Ovary (tissue), 9 donors: ENCODE results near the gene PSMG3. TPM values are rescaled to one million over a fixed set of nuclear protein-coding genes. Genes with fewer than 3 reads are reported as not detected.

Experiments
- DNase-seq, 5 donors: peaks; one replicate each; pipeline ENCODE4 v3.0.0-alpha.2; 2019 to 2020
- H3K27ac ChIP-seq, 2 donors: fragments of 200-600 bp; one replicate each; pipeline versions ENCODE4 v1.5.1 to v1.8.0; 2019 to 2022
- H3K27me3 ChIP-seq: fragments of 200-600 bp; one replicate; pipeline ENCODE4 v1.8.0; 2022
- H3K36me3 ChIP-seq: fragments of 200-600 bp; sonication (generic); one replicate; pipeline ENCODE4 v1.5.1; 2019
- H3K4me1 ChIP-seq: one replicate; pipeline ENCODE4 v1.8.1; 2013; ENCODE audit warnings: mild to moderate bottlenecking, moderate library complexity; ENCODE audit not compliant: insufficient read depth
- H3K4me3 ChIP-seq: fragments of 200-600 bp; sonication (generic); one replicate; pipeline ENCODE4 v1.5.1; 2017
- H3K9me3 ChIP-seq, 2 donors: fragments of 200-600 bp in 1 of 2; sonication (generic) in 1 of 2; one replicate each; pipeline versions ENCODE4 v1.5.1 to v1.8.1; 2013 to 2019; ENCODE audit warnings: mild to moderate bottlenecking in 1 of 2, moderate library complexity in 1 of 2
- CTCF ChIP-seq, 3 donors: fragments of 450-650 bp in 2 of 3; fragments of 200-600 bp in 1 of 3; IDR thresholded peaks; one replicate each; pipeline versions ENCODE4 v1.5.1 to v1.8.0; 2016 to 2022; ENCODE audit warnings: antibody characterized with exemption in 3 of 3, mild to moderate bottlenecking in 1 of 3
- EP300 ChIP-seq: sonication (generic); formaldehyde crosslinking; IDR thresholded peaks from one replicate; pipeline ENCODE4 v1.6.1; 2017; ENCODE audit warnings: antibody characterized with exemption
- POLR2A ChIP-seq: fragments of 450-650 bp; IDR thresholded peaks from one replicate; pipeline ENCODE4 v1.6.1; 2017; ENCODE audit warnings: antibody characterized with exemption, mild to moderate bottlenecking, moderate library complexity
- WGBS, 3 donors: extraction: QIAGEN DNeasy Blood & Tissue Kit in 1 of 3; methylation state at CpG; one replicate each; pipeline versions ENCODE4 v1.1.5 to v1.1.7; 2013 to 2017; 5-methylcytosine and 5-hydroxymethylcytosine counted together
- intact Hi-C, 4 donors: fragments of 100-400 bp; cut with DNase I; formaldehyde crosslinking; loops; one replicate each; pipeline versions ENCODE4 v1.11.0 to v1.15.1; 2022 to 2023
- polyA plus RNA-seq, 2 donors: library from polyadenylated mRNA; stranded (reverse); fragments of 200-250 nt in 1 of 2; fragments of 350-450 nt in 1 of 2; fragmentation: Illumina TruSeq in 1 of 2; extraction: RNeasy Lipid Tissue Mini Kit (QIAGEN cat#74804) in 1 of 2; gene quantifications; one replicate each; pipeline ENCODE4 v1.2.3, GENCODE V29; 2013 to 2014
- total RNA-seq, 7 donors: library from RNA; depleted of rRNA in 2 of 7; stranded (reverse); fragments of >200 nt in 2 of 7; fragmentation: NEBNext Ultra II Directional in 3 of 7; extraction: Animal tissue kit (Norgen Biotek cat#: 25700) in 3 of 7; gene quantifications; one replicate each; pipeline versions ENCODE4 v1.1.0 to v1.2.4, GENCODE V29; 2016 to 2023
- donor health status: DM: no; HTN: no; CAD: no; lungs with moderate emphysema.
- donor health status: DM: no; HTN: no; CAD: no.
- donor health status: Bipolar disorder and iron deficiency.
- donor health status: DM: yes; HTN: yes; CAD: no.
- donor health status: DM: no; HTN: no; CAD: no.
- donor health status: DM: yes; HTN: yes; CAD: no.

Gene PSMG3
- total and polyA plus RNA-seq, 9 donors: 12.7 to 34.5 (median 18.6) TPM

DNA sequence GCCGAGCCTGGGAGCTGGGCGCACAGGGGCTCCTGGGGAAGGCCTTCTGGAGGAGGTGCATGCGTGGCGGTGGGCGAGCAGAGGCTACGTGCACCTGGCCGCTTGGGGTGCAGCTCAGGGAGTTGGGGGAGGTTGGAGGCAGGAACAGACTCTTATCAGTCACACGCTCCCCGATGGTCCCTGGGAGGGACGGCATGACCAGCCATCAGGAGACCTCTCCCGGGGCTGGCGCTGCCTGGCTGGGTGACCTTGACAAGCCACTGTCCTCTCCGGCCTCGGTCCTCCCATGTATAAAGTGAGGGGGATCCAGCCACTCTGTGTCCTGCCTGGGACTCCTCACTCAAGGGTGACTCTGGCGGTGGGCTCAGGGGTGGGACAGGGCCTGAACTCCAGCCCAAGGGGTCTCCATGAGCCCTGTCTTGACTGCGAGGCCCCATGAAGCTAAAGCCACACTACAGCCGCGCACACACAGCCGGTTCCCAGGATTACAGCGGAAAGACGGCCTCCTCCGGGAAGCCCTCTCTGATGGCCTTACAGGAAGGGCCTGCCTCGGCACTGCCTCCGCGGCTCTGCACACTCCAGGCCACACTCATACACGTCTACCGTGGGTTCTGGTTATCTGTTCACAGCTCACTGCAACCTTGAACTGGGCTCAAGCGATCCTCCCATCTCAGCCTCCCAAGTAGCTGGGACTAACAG lies 16.2 kb downstream of the PSMG3 start:
- Histone ChIP-seq H3K4me1 (peaks cover 9% of the 10 kb centered on the region), H3K27me3 (no peaks in the 10 kb centered on the region), H3K27ac (no peak overlapping the region), H3K4me3 (no peak overlapping the region), H3K9me3 (no peaks in the 10 kb centered on the region), H3K36me3 (no peaks in the 10 kb centered on the region)
- no peak for DNase-seq
- TF ChIP-seq EP300 (no peak), CTCF (IDR thresholded peaks at IDR 0.05) (no peak), POLR2A (no peak)
- intact Hi-C loops: no loop called here
- WGBS, 3 donors: 70 to 77% (median 71%) methylated on average over 28 of the region's 28 CpGs

DNA sequence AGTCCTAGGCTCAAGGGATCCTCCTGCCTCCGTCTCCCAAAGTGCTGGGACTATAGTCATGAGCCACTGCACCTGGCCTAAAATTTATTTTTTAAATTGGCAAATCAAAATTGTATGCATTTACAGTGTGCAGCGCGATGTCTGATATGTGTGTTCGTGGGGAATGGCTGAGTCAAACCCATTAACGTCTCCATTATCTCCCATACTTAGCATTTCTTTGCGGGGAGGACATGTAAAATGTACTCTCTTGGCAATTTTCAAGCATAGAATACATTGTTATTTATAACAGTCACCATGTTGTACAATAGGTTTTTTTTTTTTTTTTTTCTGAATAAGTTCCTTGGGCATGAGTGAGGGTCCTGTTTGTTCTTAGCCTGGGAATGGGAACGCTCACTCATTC lies 17.6 kb downstream of the PSMG3 start:
- TF ChIP-seq POLR2A (no peak), CTCF (IDR thresholded peaks at IDR 0.05) (no peak)
- no peak overlapping the region for H3K4me3 ChIP-seq
- peaks cover 9% of the 10 kb centered on the region for H3K4me1 ChIP-seq
- WGBS, 3 donors: 50 to 61% (median 60%) methylated on average over 7 of the region's 7 CpGs
- no peaks in the 10 kb centered on the region for H3K36me3 ChIP-seq
- no peaks in the 10 kb centered on the region for H3K27me3 ChIP-seq
- no peaks in the 10 kb centered on the region for H3K9me3 ChIP-seq
- no peak overlapping the region for H3K27ac ChIP-seq
- intact Hi-C loops: no loop called here
- no peak for DNase-seq

- no peak overlapping the region for H3K4me3 ChIP-seq
- no peaks in the 10 kb centered on the region for H3K36me3 ChIP-seq
- peaks cover 7% of the 10 kb centered on the region for H3K4me1 ChIP-seq
- intact Hi-C loops: no loop called here
- no peaks in the 10 kb centered on the region for H3K9me3 ChIP-seq
- 87 to 92% (median 89%) methylated on average over 15 to 17 of the region's 17 CpGs for WGBS, 3 donors
- TF ChIP-seq CTCF (IDR thresholded peaks at IDR 0.05) (no peak), EP300 (no peak), POLR2A (no peak)
- H3K27ac ChIP-seq: no peak overlapping the region
- H3K27me3 ChIP-seq: no peaks in the 10 kb centered on the region
- no peak for DNase-seq
Observed at GRCh38 chr7:1550846-1551155, 19.0 kb downstream of the PSMG3 start.

- H3K36me3 ChIP-seq: no peaks in the 10 kb centered on the region
- intact Hi-C loops: no loop called here
- no peaks in the 10 kb centered on the region for H3K9me3 ChIP-seq
- peaks cover 3% of the 10 kb centered on the region for H3K4me1 ChIP-seq
- TF ChIP-seq EP300: no peak
- TF ChIP-seq POLR2A: no peak
- no peak for TF ChIP-seq CTCF (IDR thresholded peaks at IDR 0.05)
- WGBS, 3 donors: 76 to 80% (median 79%) methylated on average over 37 to 42 of the region's 42 CpGs
- H3K4me3 ChIP-seq: no peak overlapping the region
- no peaks in the 10 kb centered on the region for H3K27me3 ChIP-seq
- no peak overlapping the region for H3K27ac ChIP-seq
- no peak for DNase-seq
Observed at GRCh38 chr7:1550005-1550845, 19.6 kb downstream of the PSMG3 start.
